Astrocyte of the hippocampus (primary cell): ENCODE data around the gene WNK2.
A peak's percentile ranks its signal among the peaks of the same experiment; 100 is the strongest.

Source experiments
- DNase-seq: peaks from one replicate; pipeline ENCODE4 v3.0.0; 2011; ENCODE audit warnings: low read depth, low spot score

WNK2 gene

GRCh38 chr9:93265972-93266371 is 82.0 kb downstream of the WNK2 start:
- no peak for DNase-seq

GRCh38 chr9:93266521-93267001 is 82.6 kb downstream of the WNK2 start:
- DNase-seq = no peak

- DNase-seq = no peak
Observed at GRCh38 chr9:93267091-93267541, 83.2 kb downstream of the WNK2 start.

- no peak for DNase-seq
Observed at GRCh38 chr9:93267681-93268505, 84.0 kb downstream of the WNK2 start.

- no peak for DNase-seq
Observed at GRCh38 chr9:93268551-93269314, 84.8 kb downstream of the WNK2 start.

- DNase-seq = no peak
Observed at GRCh38 chr9:93270976-93271375, 87.0 kb downstream of the WNK2 start.

- DNase-seq = no peak
Observed at GRCh38 chr9:93276973-93277372, 93.0 kb downstream of the WNK2 start.

- no peak for DNase-seq
Observed at GRCh38 chr9:93278144-93278543, 94.2 kb downstream of the WNK2 start.

GRCh38 chr9:93280661-93281259 is 96.8 kb downstream of the WNK2 start:
- DNase-seq = no peak

- DNase-seq = no peak
Observed at GRCh38 chr9:93286252-93287188, 102.6 kb downstream of the WNK2 start.

GRCh38 chr9:93287189-93287552 is 103.2 kb downstream of the WNK2 start:
- no peak for DNase-seq

GRCh38 chr9:93287593-93287992 is 103.7 kb downstream of the WNK2 start:
- no peak for DNase-seq

GRCh38 chr9:93288341-93288740 is 104.4 kb downstream of the WNK2 start:
- DNase-seq = no peak

- DNase-seq = peak; percentile 48
Observed at GRCh38 chr9:93288891-93289883, 105.2 kb downstream of the WNK2 start.

- no peak for DNase-seq
Observed at GRCh38 chr9:93290495-93291434, 106.8 kb downstream of the WNK2 start.

GRCh38 chr9:93291536-93292287 is 107.8 kb downstream of the WNK2 start:
- no peak for DNase-seq

GRCh38 chr9:93292288-93292615 is 108.3 kb downstream of the WNK2 start:
- no peak for DNase-seq

- DNase-seq = no peak
Observed at GRCh38 chr9:93292664-93293328, 108.9 kb downstream of the WNK2 start.
